ENCODE data around the gene NXPH2. TPM values are rescaled to one million over a fixed set of nuclear protein-coding genes. Genes with fewer than 3 reads are reported as not detected.

The NXPH2 gene
- total RNA-seq, 4 donors from 2014 or later, result not detected

- no peak for DNase-seq
- intact Hi-C loops (cut with DNase I), result no loop called here
- Histone ChIP-seq H3K4me1 (no peaks in the 10 kb centered on the region), H3K27ac (no peak overlapping the region), H3K9me3 (no peaks in the 10 kb centered on the region), H3K4me3 (no peak overlapping the region), H3K27me3 (no peaks in the 10 kb centered on the region), H3K36me3 (no peaks in the 10 kb centered on the region)
- 80 to 86% methylated on average over 1 of the region's 1 CpG for WGBS, 2 donors
- TF ChIP-seq POLR2A (IDR thresholded peaks at IDR 0.05) (no peak), CTCF (IDR thresholded peaks at IDR 0.05) (no peak)
These were observed 52.2 kb downstream of the NXPH2 start for GRCh38 chr2:138727956-138728355.

- intact Hi-C loops (cut with DNase I), result no loop called here
- H3K27ac ChIP-seq, result no peak overlapping the region
- DNase-seq, result no peak
- H3K4me1 ChIP-seq, result no peaks in the 10 kb centered on the region
- TF ChIP-seq POLR2A (IDR thresholded peaks at IDR 0.05) (no peak), CTCF (IDR thresholded peaks at IDR 0.05) (no peak)
- no peaks in the 10 kb centered on the region for H3K36me3 ChIP-seq
- no peaks in the 10 kb centered on the region for H3K9me3 ChIP-seq
- no peak overlapping the region for H3K4me3 ChIP-seq
- H3K27me3 ChIP-seq, result no peaks in the 10 kb centered on the region
These were observed 53.5 kb downstream of the NXPH2 start for GRCh38 chr2:138726681-138727080.

- WGBS, 2 donors, result 66 to 70% methylated on average over 2 of the region's 2 CpGs
- Histone ChIP-seq H3K36me3 (no peaks in the 10 kb centered on the region), H3K27ac (no peak overlapping the region), H3K4me3 (no peak overlapping the region), H3K27me3 (no peaks in the 10 kb centered on the region), H3K9me3 (no peaks in the 10 kb centered on the region), H3K4me1 (no peaks in the 10 kb centered on the region)
- TF ChIP-seq POLR2A (IDR thresholded peaks at IDR 0.05) (no peak), CTCF (IDR thresholded peaks at IDR 0.05) (no peak)
- DNase-seq, result no peak
- intact Hi-C loops (cut with DNase I), result no loop called here
These were observed 55.3 kb downstream of the NXPH2 start for GRCh38 chr2:138724729-138725459.

- intact Hi-C loops (cut with DNase I), result no loop called here
These were observed 55.9 kb downstream of the NXPH2 start for GRCh38 chr2:138724327-138724726.

More at GRCh38 chr2:138724327-138724726, 55.9 kb downstream of the NXPH2 start:
- no peak for TF ChIP-seq CTCF (IDR thresholded peaks at IDR 0.05)
- TF ChIP-seq POLR2A (IDR thresholded peaks at IDR 0.05), result no peak
- H3K4me1 ChIP-seq, result no peaks in the 10 kb centered on the region
- 65 to 73% methylated on average over 2 of the region's 2 CpGs for WGBS, 2 donors
- no peaks in the 10 kb centered on the region for H3K27me3 ChIP-seq
- no peaks in the 10 kb centered on the region for H3K9me3 ChIP-seq
- DNase-seq, result no peak
- no peak overlapping the region for H3K4me3 ChIP-seq
- H3K27ac ChIP-seq, result no peak overlapping the region
- no peaks in the 10 kb centered on the region for H3K36me3 ChIP-seq

All from esophagus squamous epithelium (tissue), 5 donors.